ENCODE measurements around the gene SMARCC2.
"Not testable (repeated sequence)": the region's sequence is repeated elsewhere in the genome, so short reads cannot be mapped to it uniquely, and the experiment has no call there.

SMARCC2 gene

DNA sequence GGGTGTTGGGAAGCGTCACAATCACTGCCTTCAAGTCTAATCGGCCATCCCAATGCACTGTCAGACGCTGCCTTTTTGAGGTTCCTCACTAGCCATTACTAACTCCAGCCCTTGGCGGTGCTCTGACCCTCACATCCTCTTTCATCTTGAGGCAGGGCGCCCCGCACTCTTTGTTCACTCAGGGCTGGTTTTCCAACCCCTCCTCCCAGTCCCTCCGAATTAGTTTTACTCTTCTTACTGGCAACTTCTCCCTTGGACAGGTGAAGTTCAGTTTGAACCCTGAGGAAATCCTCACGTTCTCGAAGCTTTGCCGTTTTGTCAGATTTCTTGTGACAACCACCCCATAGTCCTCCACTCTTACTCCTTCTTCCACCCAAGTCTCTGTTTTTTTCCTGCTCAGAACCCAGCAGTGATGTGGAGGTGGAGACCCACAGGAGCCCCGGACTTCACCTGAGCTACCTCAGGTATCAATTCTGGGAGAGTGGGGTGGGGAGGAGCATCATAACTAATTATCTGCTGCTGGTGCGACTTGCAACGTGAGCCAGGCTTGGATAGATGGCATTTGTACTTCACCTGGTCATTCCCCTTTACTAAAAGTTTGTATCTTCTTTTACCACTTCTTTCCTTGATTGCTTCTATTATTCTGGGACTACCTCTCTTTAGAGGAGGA lies 70.5 kb downstream of the SMARCC2 start:
- no peaks in the 10 kb centered on the region for H4K20me1 ChIP-seq (ENCODE audit: insufficient read depth, low read length)
- peaks cover 17% of the 10 kb centered on the region for H3K36me3 ChIP-seq (replicated peaks; ENCODE audit: low read depth, low read length)
- H3K4me1 ChIP-seq (ENCODE audit: low read length) = peaks cover 18% of the 10 kb centered on the region
- H2AFZ ChIP-seq (ENCODE audit: low read depth, low read length) = no peak overlapping the region
- peaks cover 21% of the 10 kb centered on the region for H3K79me2 ChIP-seq (ENCODE audit: low read length)
- peak overlapping the region; percentile 89 for H3K4me3 ChIP-seq (ENCODE audit: low read length)
- H3K9me3 ChIP-seq (ENCODE audit: insufficient read depth, low read length) = no peaks in the 10 kb centered on the region
- peak overlapping the region; percentile 72 for H3K4me2 ChIP-seq (ENCODE audit: low read length)
- no peaks in the 10 kb centered on the region for H3K27me3 ChIP-seq (ENCODE audit: low read depth, low read length)
- TF ChIP-seq, protein P1, sequence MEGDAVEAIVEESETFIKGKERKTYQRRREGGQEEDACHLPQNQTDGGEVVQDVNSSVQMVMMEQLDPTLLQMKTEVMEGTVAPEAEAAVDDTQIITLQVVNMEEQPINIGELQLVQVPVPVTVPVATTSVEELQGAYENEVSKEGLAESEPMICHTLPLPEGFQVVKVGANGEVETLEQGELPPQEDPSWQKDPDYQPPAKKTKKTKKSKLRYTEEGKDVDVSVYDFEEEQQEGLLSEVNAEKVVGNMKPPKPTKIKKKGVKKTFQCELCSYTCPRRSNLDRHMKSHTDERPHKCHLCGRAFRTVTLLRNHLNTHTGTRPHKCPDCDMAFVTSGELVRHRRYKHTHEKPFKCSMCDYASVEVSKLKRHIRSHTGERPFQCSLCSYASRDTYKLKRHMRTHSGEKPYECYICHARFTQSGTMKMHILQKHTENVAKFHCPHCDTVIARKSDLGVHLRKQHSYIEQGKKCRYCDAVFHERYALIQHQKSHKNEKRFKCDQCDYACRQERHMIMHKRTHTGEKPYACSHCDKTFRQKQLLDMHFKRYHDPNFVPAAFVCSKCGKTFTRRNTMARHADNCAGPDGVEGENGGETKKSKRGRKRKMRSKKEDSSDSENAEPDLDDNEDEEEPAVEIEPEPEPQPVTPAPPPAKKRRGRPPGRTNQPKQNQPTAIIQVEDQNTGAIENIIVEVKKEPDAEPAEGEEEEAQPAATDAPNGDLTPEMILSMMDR (IDR thresholded peaks at IDR 0.05; ENCODE audit: low read depth, low read length) = no peak
- TF ChIP-seq EZH2phosphoT487 (IDR thresholded peaks at IDR 0.05; ENCODE audit: low read depth) = no peak
- peak overlapping the region; percentile 76 for H3K9ac ChIP-seq (ENCODE audit: low read length)
- H3K27ac ChIP-seq (ENCODE audit: low read length) = peak overlapping the region; percentile 69

DNA sequence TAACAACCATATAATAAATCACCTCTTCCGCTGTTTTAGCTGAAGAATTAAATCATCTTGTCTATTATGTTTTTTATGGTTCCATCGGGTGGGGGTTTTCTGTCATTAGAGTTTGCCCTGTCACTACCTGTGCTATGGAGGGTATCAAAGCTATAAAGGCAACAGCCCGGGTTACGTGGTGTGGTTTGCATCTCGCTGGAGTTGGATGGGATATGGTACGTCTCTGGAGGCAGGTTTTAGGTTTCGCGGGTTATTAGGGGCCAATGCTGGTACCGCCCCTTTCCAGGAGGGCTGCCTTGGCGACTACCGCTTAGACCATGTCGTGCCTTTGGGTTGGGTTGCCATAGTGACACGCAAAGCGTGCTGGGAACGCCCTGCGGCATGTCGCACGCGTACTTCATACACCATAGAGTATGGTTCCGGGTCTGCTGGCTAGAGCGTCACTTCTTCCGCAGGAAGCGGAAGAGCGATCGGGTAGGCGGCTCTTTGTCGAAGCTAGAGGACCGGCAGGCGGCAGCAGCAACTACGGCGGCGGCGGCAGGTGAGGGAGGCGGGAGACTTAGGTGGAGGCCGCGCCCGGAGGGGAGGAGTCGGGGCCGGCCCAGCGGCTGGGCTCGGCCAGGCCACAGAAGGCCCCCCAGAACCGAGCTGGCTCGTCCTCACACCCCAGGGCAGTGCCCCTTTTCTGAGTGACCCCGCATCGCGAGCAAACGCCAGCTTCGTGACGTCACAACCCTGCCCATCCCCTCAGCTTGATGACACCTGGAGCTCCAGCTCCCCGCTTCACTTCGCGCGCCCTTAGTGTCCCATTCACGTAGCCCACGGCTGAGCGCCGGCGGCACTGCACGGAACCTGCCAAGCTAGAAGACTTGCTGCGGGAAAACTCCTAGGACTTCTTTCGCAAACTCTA lies 71.2 kb downstream of the SMARCC2 start, which contains the start of gene ZC3H10:
ZC3H10 (plus strand) TSS at position 489 of the 910 bp plus-strand sequence. CDS start 2,297 bp downstream, outside the sequence.
- H4K20me1 ChIP-seq (ENCODE audit: insufficient read depth, low read length) = no peaks in the 10 kb centered on the region
- H3K4me2 ChIP-seq (ENCODE audit: low read length) = peak within 1 kb of the TSS; percentile 77
- H3K27ac ChIP-seq (ENCODE audit: low read length) = peak within 1 kb of the TSS; percentile 87
- H3K9me3 ChIP-seq (ENCODE audit: insufficient read depth, low read length) = no peaks in the 10 kb centered on the region
- H2AFZ ChIP-seq (ENCODE audit: low read depth, low read length) = no peak within 1 kb of the TSS
- peak within 1 kb of the TSS; percentile 89 for H3K4me3 ChIP-seq (ENCODE audit: low read length)
- H3K4me1 ChIP-seq (ENCODE audit: low read length) = peaks cover 18% of the 10 kb centered on the region
- TF ChIP-seq EZH2phosphoT487 (IDR thresholded peaks at IDR 0.05; ENCODE audit: low read depth) = no peak
- TF ChIP-seq, protein P1 (IDR thresholded peaks at IDR 0.05; ENCODE audit: low read depth, low read length) = peak; percentile 39
- H3K36me3 ChIP-seq (replicated peaks; ENCODE audit: low read depth, low read length) = peaks cover 21% of the 10 kb centered on the region
- H3K27me3 ChIP-seq (ENCODE audit: low read depth, low read length) = no peaks in the 10 kb centered on the region
- peak within 1 kb of the TSS; percentile 96 for H3K9ac ChIP-seq (ENCODE audit: low read length)
- H3K79me2 ChIP-seq (ENCODE audit: low read length) = peaks cover 21% of the 10 kb centered on the region

DNA sequence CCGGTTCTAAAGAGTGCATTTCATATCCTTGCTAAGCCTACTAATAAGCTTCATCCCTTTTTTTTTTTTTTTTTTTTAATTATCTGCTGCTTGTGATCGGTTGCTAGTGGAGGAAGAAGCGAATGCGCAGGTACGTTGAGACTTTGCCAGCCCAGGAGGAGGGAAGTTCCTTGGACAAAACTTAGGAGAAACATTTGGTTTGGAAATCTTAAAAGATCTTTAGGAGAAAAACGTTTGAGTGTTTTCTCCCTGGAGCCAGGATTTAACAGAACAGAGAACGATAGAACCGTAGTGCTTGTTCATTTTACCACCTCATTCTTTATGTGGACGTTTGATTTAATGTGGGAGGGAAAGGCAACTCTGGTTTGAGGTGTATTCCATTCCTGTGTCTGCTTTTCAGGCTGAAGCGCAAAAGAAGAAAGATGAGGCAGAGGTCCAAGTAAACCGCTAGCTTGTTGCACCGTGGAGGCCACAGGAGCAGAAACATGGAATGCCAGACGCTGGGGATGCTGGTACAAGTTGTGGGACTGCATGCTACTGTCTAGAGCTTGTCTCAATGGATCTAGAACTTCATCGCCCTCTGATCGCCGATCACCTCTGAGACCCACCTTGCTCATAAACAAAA lies 72.1 kb downstream of the SMARCC2 start:
- H3K9me3 ChIP-seq (ENCODE audit: insufficient read depth, low read length); H4K20me1 ChIP-seq (ENCODE audit: insufficient read depth, low read length); H2AFZ ChIP-seq (ENCODE audit: low read depth, low read length); H3K27me3 ChIP-seq (ENCODE audit: low read depth, low read length): not testable (repeated sequence)
- H3K27ac ChIP-seq (ENCODE audit: low read length) = peak overlapping the region; percentile 87
- H3K36me3 ChIP-seq (replicated peaks; ENCODE audit: low read depth, low read length) = peaks cover 26% of the 10 kb centered on the region
- H3K9ac ChIP-seq (ENCODE audit: low read length) = peak overlapping the region; percentile 96
- H3K4me3 ChIP-seq (ENCODE audit: low read length) = peak overlapping the region; percentile 89
- peak overlapping the region; percentile 77 for H3K4me2 ChIP-seq (ENCODE audit: low read length)
- peaks cover 21% of the 10 kb centered on the region for H3K79me2 ChIP-seq (ENCODE audit: low read length)
- peaks cover 18% of the 10 kb centered on the region for H3K4me1 ChIP-seq (ENCODE audit: low read length)

DNA sequence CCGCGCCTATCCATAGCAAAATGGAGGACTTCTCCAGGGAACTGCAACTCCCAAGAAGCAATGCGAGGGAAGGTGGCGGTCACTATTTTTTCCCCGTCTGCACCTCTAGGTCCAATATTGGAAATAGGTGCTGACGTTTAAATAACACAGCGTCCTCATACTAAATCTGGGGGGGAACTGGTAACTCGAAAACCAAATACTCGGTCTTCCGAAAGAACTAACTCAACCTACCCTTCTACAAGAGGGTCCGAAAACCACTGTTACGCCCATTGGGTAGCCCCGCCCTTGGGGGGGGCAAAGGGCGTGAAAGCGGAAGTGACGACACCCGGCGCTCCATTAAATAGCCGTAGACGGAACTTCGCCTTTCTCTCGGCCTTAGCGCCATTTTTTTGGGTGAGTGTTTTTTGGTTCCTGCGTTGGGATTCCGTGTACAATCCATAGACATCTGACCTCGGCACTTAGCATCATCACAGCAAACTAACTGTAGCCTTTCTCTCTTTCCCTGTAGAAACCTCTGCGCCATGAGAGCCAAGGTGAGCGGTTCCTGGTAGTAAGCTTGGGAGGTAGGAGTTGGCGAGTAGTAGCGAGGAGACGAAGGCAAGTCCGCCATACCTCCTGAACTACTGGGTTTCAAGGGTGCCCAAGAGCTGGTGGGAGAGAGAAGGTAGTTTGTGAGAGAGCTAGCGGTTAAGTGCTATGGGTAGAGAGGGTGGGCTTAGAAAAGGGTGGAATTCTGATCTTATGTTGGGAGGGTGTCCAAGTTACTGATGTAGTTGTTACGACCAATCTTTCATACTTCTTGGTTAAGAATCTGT lies 72.8 kb downstream of the SMARCC2 start, which contains the start of gene RPL41:
RPL41 (plus strand) TSS at position 367 of the 815 bp plus-strand sequence.
- H3K4me1 ChIP-seq (ENCODE audit: low read length) = peaks cover 18% of the 10 kb centered on the region
- peak within 1 kb of the TSS; percentile 96 for H3K9ac ChIP-seq (ENCODE audit: low read length)
- peaks cover 21% of the 10 kb centered on the region for H3K79me2 ChIP-seq (ENCODE audit: low read length)
- H3K36me3 ChIP-seq (replicated peaks; ENCODE audit: low read depth, low read length) = peaks cover 30% of the 10 kb centered on the region
- H3K27me3 ChIP-seq (ENCODE audit: low read depth, low read length) = no peaks in the 10 kb centered on the region
- no peaks in the 10 kb centered on the region for H4K20me1 ChIP-seq (ENCODE audit: insufficient read depth, low read length)
- TF ChIP-seq, protein P1 (IDR thresholded peaks at IDR 0.05; ENCODE audit: low read depth, low read length) = no peak
- TF ChIP-seq EZH2phosphoT487 (IDR thresholded peaks at IDR 0.05; ENCODE audit: low read depth) = no peak
- peak within 1 kb of the TSS; percentile 89 for H3K4me3 ChIP-seq (ENCODE audit: low read length)
- H3K9me3 ChIP-seq (ENCODE audit: insufficient read depth, low read length) = no peaks in the 10 kb centered on the region
- peak within 1 kb of the TSS; percentile 93 for H2AFZ ChIP-seq (ENCODE audit: low read depth, low read length)
- H3K4me2 ChIP-seq (ENCODE audit: low read length) = peak within 1 kb of the TSS; percentile 77
- peak within 1 kb of the TSS; percentile 87 for H3K27ac ChIP-seq (ENCODE audit: low read length)
